H9 (cell line): ENCODE measurements around the gene LBX2. TPM values are rescaled to one million over a fixed set of nuclear protein-coding genes. Genes with fewer than 3 reads are reported as not detected.

Source experiments
- DNase-seq: peaks from one replicate; pipeline ENCODE4 v3.0.0-alpha.2; 2017
- H2AFZ ChIP-seq: one replicate; pipeline ENCODE4 v1.6.1; 2013; ENCODE audit warnings: mild to moderate bottlenecking, low read length, control low read depth, moderate library complexity
- H2AK5ac ChIP-seq: 2 replicates; pipeline ENCODE4 v1.6.1; 2013; ENCODE audit warnings: low read length, control low read depth, mixed read lengths; ENCODE audit not compliant: insufficient read length
- H2BK120ac ChIP-seq: one replicate; pipeline ENCODE4 v1.6.1; 2013; ENCODE audit warnings: low read depth, mild to moderate bottlenecking, low read length, control low read depth, inconsistent platforms; ENCODE audit not compliant: poor library complexity, severe bottlenecking
- H2BK12ac ChIP-seq: 2 replicates; pipeline ENCODE4 v1.6.1; 2013; ENCODE audit warnings: low read length, control low read depth, mixed read lengths, low read depth; ENCODE audit not compliant: insufficient read length
- H2BK15ac ChIP-seq: 2 replicates; pipeline ENCODE4 v1.6.1; 2013; ENCODE audit warnings: low read depth, low read length, control low read depth
- H2BK20ac ChIP-seq: one replicate; pipeline ENCODE4 v1.6.1; 2013; ENCODE audit warnings: low read depth, mild to moderate bottlenecking, low read length, control low read depth, inconsistent platforms; ENCODE audit not compliant: poor library complexity, severe bottlenecking
- H2BK5ac ChIP-seq: 2 replicates; pipeline ENCODE4 v1.6.1; 2013; ENCODE audit warnings: low read length, control low read depth, mixed read lengths; ENCODE audit not compliant: insufficient read length
- H3K14ac ChIP-seq: 2 replicates; pipeline ENCODE4 v1.6.1; 2013; ENCODE audit warnings: low read length, control low read depth; ENCODE audit not compliant: insufficient read depth
- H3K18ac ChIP-seq: 2 replicates; pipeline ENCODE4 v1.6.1; 2013; ENCODE audit warnings: low read depth, mild to moderate bottlenecking, mixed read lengths, low read length, control low read depth; ENCODE audit not compliant: insufficient read length
- H3K23ac ChIP-seq: 2 replicates; pipeline ENCODE4 v1.6.1; 2013; ENCODE audit warnings: low read length, control low read depth, mixed read lengths, low read depth; ENCODE audit not compliant: insufficient read length
- H3K23me2 ChIP-seq: 2 replicates; pipeline ENCODE4 v1.6.1; 2013; ENCODE audit warnings: low read depth, mild to moderate bottlenecking, mixed read lengths, low read length, control low read depth; ENCODE audit not compliant: insufficient read length, poor library complexity, severe bottlenecking
- H3K27ac ChIP-seq: 2 replicates; pipeline ENCODE4 v1.5.1; 2013; ENCODE audit warnings: low read length, control low read depth, mixed read lengths, low read depth; ENCODE audit not compliant: insufficient read length
- H3K27me3 ChIP-seq: 2 replicates; pipeline ENCODE4 v1.6.1; 2013; ENCODE audit warnings: low read length, control low read depth, inconsistent platforms; ENCODE audit not compliant: insufficient read depth
- H3K4ac ChIP-seq: 2 replicates; pipeline ENCODE4 v1.6.1; 2013; ENCODE audit warnings: low read depth, mild to moderate bottlenecking, control low read depth, inconsistent platforms, low read length, moderate library complexity
- H3K4me1 ChIP-seq: 2 replicates; pipeline ENCODE4 v1.6.1; 2013; ENCODE audit warnings: low read length, control low read depth, inconsistent platforms; ENCODE audit not compliant: insufficient read depth
- H3K4me2 ChIP-seq: 2 replicates; pipeline ENCODE4 v1.6.1; 2013; ENCODE audit warnings: low read length, control low read depth, mixed read lengths; ENCODE audit not compliant: insufficient read length, insufficient read depth
- H3K56ac ChIP-seq: 2 replicates; pipeline ENCODE4 v1.6.1; 2013; ENCODE audit warnings: low read depth, mild to moderate bottlenecking, mixed read lengths, low read length, control low read depth; ENCODE audit not compliant: insufficient read length
- H3K79me1 ChIP-seq: 2 replicates; pipeline ENCODE4 v1.6.1; 2013; ENCODE audit warnings: low read depth, mild to moderate bottlenecking, moderate library complexity, low read length, control low read depth, inconsistent platforms; ENCODE audit not compliant: insufficient read depth, poor library complexity, severe bottlenecking
- H3K79me2 ChIP-seq: 2 replicates; pipeline ENCODE4 v1.6.1; 2013; ENCODE audit warnings: low read length, control low read depth, inconsistent platforms; ENCODE audit not compliant: insufficient read depth
- H3K9ac ChIP-seq: 2 replicates; pipeline ENCODE4 v1.6.1; 2013; ENCODE audit warnings: low read length, control low read depth, mixed read lengths; ENCODE audit not compliant: insufficient read length; ENCODE audit errors: extremely low read depth
- H3K9me3 ChIP-seq: one replicate; pipeline ENCODE4 v1.6.1; 2013; ENCODE audit warnings: low read depth, low read length, inconsistent platforms; ENCODE audit not compliant: control insufficient read depth
- H3T11ph ChIP-seq: one replicate; pipeline ENCODE4 v1.6.1; 2013; ENCODE audit warnings: mild to moderate bottlenecking, low read length, control low read depth, inconsistent platforms
- H4K20me1 ChIP-seq: one replicate; pipeline ENCODE4 v1.6.1; 2013; ENCODE audit not compliant: control insufficient read depth, insufficient read length, insufficient read depth
- H4K5ac ChIP-seq: 2 replicates; pipeline ENCODE4 v1.6.1; 2013; ENCODE audit warnings: low read depth, mild to moderate bottlenecking, mixed read lengths, low read length, control low read depth; ENCODE audit not compliant: insufficient read length
- H4K8ac ChIP-seq: replicated peaks from 2 replicates; pipeline ENCODE4 v1.6.1; 2013; ENCODE audit warnings: low read length, control low read depth, mixed read lengths, low read depth; ENCODE audit not compliant: insufficient read length
- H4K91ac ChIP-seq: 2 replicates; pipeline ENCODE4 v1.6.1; 2013; ENCODE audit warnings: low read depth, mild to moderate bottlenecking, moderate library complexity, mixed read lengths, low read length, control low read depth; ENCODE audit not compliant: insufficient read length
- H3K27ac Mint-ChIP-seq, 3 experiments: 2 replicates in 2 of 3; 3 replicates in 1 of 3; pipeline ENCODE4 v1.8.0; 2020 to 2021; ENCODE audit warnings: mixed read lengths in 3 of 3, mild to moderate bottlenecking in 1 of 3, moderate library complexity in 1 of 3
- H3K27me3 Mint-ChIP-seq: 2 replicates; pipeline ENCODE4 v1.8.0; 2021; ENCODE audit warnings: low read depth, mild to moderate bottlenecking, moderate library complexity, mixed read lengths
- H3K36me3 Mint-ChIP-seq, 3 experiments: 2 replicates in 2 of 3; 3 replicates in 1 of 3; pipeline ENCODE4 v1.8.0; 2020 to 2021; ENCODE audit warnings: low read depth in 3 of 3, mixed read lengths in 3 of 3; ENCODE audit not compliant: insufficient read depth in 1 of 3
- H3K4me1 Mint-ChIP-seq, 2 experiments: 2 replicates each; pipeline ENCODE4 v1.8.0; 2020; ENCODE audit warnings: mixed read lengths in 2 of 2
- H3K4me3 Mint-ChIP-seq, 2 experiments: 2 replicates in 1 of 2; 3 replicates in 1 of 2; pipeline ENCODE4 v1.8.0; 2020 to 2021; ENCODE audit warnings: mild to moderate bottlenecking in 2 of 2, mixed read lengths in 2 of 2, moderate library complexity in 1 of 2
- H3K9me3 Mint-ChIP-seq, 2 experiments: 2 replicates in 1 of 2; 3 replicates in 1 of 2; pipeline ENCODE4 v1.8.0; 2020; ENCODE audit warnings: mild to moderate bottlenecking in 2 of 2, mixed read lengths in 2 of 2, moderate library complexity in 1 of 2
- CTCF ChIP-seq: fragments of 200-600 bp; sonication (generic); conservative IDR thresholded peaks from 3 replicates; pipeline ENCODE4 v1.8.0; 2021; ENCODE audit warnings: antibody characterized with exemption, mild to moderate bottlenecking
- WGBS: extraction: QIAGEN DNeasy Blood & Tissue Kit; methylation state at CpG from one replicate; pipeline ENCODE4 v1.1.7; 2013; ENCODE audit warnings: missing lambda C conversion rate, low lambda C conversion rate, mixed read lengths; ENCODE audit not compliant: insufficient read length; ENCODE audit errors: extremely low coverage; 5-methylcytosine and 5-hydroxymethylcytosine counted together
- total RNA-seq: library from RNA; stranded (reverse); gene quantifications from 2 replicates; pipeline ENCODE4 v1.2.1, GENCODE V29; 2021

Gene LBX2
- total RNA-seq, 1 experiment from 2014 or later, result 1.1 TPM

DNA sequence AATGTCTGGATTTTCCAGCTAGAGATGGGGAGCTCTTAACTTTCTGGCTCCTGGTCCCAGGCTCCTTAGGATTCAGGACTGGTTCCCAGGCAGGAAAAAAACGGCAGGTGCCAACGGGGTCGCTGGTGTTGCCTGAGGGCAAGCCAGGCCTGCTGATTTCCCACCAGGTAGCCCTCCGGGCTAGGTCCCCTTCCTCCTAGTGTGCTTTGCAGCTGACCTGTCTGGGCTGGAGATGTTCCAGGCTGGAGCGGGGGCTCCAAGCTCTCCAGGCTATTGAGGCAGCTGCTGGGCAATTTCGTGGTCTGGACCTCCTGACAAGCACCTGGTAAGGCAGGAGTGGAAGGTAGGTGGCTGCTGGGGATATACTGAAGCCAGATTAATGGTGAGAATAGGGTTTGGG lies 24.9 kb downstream of the LBX2 start:
- Mint-ChIP-seq H3K27me3 (peaks cover 3% of the 10 kb centered on the region), H3K9me3 (no peaks in the 10 kb centered on the region; a peak in 1 of 5 replicates)

More for the DNA sequence above, 24.9 kb downstream of the LBX2 start:
- H3K4me1 ChIP-seq, result no peaks in the 10 kb centered on the region
- no peaks in the 10 kb centered on the region for H3K27me3 ChIP-seq
- no peaks in the 10 kb centered on the region for H3K9me3 ChIP-seq
- H3K9ac ChIP-seq, result no peak overlapping the region
- H3K4ac ChIP-seq, result no peak overlapping the region
- no peak overlapping the region for H2BK15ac ChIP-seq
- no peak overlapping the region for H3K23ac ChIP-seq
- no peak overlapping the region for H3K27ac ChIP-seq
- H3K4me2 ChIP-seq, result no peak overlapping the region
- no peak overlapping the region for H2BK120ac ChIP-seq
- peaks cover 8% of the 10 kb centered on the region for H3K23me2 ChIP-seq
- no peak for TF ChIP-seq CTCF
- no peak overlapping the region for H2AFZ ChIP-seq
- peaks cover 11 to 12% of the 10 kb centered on the region in 2 experiments for H3K4me1 Mint-ChIP-seq
- H3K18ac ChIP-seq, result no peak overlapping the region
- no peak overlapping the region for H2AK5ac ChIP-seq
- H2BK5ac ChIP-seq, result no peak overlapping the region
- H3K4me3 Mint-ChIP-seq, result peak overlapping the region in 1 of 2 experiments; percentile 23; a peak in 1 of 5 replicates
- H4K91ac ChIP-seq, result no peak overlapping the region
- H2BK12ac ChIP-seq, result no peak overlapping the region
- H2BK20ac ChIP-seq, result no peak overlapping the region
- no peak overlapping the region for H3K56ac ChIP-seq
- H3K79me2 ChIP-seq, result no peaks in the 10 kb centered on the region
- H4K8ac ChIP-seq, result no peak overlapping the region
- H4K20me1 ChIP-seq, result no peaks in the 10 kb centered on the region
- no peak overlapping the region for H4K5ac ChIP-seq
- WGBS, result no CpG with 5 or more reads among the region's 6 CpGs
- no peak overlapping the region for H3K27ac Mint-ChIP-seq
- no peak for DNase-seq
- H3T11ph ChIP-seq, result no peak overlapping the region
- H3K36me3 Mint-ChIP-seq, result peaks cover 13 to 31% (median 23%) of the 10 kb centered on the region in 3 experiments
- no peaks in the 10 kb centered on the region for H3K79me1 ChIP-seq
- H3K14ac ChIP-seq, result no peak overlapping the region
